ENCODE measurements around the gene TUBB4A. TPM values are rescaled to one million over a fixed set of nuclear protein-coding genes. Genes with fewer than 3 reads are reported as not detected.
"Not testable (repeated sequence)": the region's sequence is repeated elsewhere in the genome, so short reads cannot be mapped to it uniquely, and the experiment has no call there.

Gene TUBB4A
- total RNA-seq, 1 experiment from 2014 or later: 0.03 TPM

DNA sequence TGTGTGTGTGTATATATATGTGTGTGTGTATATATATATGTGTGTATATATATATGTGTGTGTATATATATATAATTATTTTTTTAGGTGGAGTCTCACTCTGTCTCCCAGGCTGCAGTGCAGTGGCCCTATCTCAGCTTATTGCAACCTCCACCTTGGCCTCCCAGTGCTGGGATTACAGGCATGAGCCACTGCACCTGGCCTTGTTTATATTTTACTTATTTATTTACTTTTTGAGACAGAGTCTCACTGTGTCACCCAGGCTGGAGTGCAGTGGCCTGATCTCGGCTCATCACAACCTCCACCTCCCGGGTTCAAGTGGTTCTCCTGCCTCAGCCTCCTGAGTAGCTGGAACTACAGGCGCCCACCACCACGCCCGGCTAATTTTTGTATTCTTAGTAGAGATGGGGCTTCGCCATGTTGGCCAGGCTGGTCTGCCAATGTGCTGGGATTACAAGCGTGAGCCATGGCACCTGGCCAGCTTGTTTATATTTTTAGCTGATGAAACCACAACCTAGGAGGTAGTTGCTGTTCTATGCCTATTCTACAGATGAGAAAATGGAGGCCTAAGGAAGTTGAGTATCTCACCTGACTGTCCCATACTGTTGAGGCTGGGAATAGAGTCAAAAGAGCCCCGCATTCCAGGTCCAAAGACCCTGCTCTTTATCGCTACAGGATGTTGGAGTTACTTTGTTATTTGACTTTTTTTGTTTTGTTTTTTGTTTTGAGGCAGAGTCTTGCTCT is 6.1 kb upstream of the TUBB4A start:
- DNase-seq, H3K36me3 ChIP-seq: not testable (repeated sequence)

DNA sequence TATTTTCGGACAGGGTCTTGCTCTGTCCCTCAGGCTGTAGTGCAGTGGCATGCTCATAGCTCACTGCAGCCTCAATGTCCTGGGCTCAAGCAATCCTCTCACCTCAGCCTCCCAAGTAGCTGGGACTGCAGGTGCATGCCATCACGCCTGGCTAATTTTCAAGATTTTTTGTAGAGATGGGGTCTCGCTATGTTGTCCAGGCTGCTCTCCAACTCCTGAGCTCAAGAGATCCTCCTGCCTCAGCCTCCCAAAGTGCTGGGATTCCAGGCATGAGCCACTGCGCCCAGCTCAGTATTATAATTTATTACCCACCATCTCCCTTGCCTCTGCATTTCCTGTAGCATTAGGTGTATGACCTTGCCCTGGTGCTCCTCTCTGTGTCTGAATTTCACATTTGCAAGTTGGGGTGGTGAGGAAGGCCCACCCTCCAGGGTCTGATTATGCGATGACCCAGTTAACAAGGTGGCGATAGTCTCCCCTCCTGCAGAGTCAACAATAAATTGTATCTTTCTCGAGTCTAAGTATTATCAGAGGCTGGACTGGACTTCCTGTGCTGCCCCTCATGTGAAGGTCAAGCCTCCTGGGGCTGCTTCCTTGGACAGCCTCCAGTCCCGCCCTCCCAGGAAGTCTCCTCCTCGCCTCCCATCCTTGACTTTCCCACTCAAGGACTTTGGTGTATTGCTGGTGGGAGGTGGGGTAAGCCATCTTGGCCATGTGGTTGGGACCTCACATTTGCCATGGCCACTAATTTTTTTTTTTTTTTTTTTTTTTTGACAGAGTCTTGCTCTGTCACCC is 1.5 kb upstream of the TUBB4A start:
- no peak for DNase-seq

More for the DNA sequence above, 6.1 kb upstream of the TUBB4A start:
- H3K27me3 ChIP-seq, H3K4me3 ChIP-seq, H3K9me3 ChIP-seq: not testable (repeated sequence)

DNA sequence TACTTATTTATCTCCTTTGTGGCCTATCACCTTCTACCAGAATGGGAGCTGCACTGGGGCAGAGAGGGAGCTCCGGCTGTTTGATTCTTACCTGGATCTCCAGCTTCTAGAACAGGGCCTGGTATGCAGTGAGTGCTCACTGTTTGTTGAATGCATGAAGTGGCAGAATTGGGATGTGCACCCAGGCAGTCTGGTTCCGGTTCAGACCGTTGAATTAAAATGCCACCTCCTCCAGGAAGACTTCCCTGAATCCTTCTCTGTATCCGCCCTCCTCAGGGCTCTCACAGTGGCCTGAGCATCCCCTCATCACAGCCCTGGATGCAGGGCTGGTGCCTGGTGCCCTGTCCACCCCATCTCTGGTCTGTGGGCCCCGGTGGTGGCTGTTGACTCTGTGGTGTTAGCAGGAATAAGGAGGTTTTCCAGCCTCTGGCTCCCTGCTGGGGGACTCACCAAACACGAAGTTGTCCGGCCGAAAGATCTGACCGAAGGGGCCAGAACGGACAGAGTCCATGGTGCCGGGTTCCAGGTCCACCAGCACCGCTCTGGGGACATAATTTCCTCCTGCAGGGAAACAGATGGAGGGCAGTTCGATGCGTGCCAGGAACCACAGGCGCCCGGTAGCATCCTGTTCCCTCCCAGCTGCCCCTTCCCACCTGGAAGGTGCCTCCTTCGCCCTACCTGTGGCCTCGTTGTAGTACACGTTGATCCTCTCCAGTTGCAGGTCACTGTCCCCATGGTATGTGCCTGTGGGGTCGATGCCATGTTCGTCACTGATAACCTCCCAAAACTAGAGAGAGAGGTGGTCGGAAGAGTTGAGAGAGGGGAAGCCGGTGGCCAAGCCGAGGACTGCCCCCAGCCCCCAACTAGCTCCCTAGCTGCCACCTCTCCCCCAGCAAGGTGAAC is 1.0 kb downstream of the TUBB4A start:
- DNase-seq: no peak
- no peaks in the 10 kb centered on the region for H3K9me3 ChIP-seq
- no peak overlapping the region for H3K4me3 ChIP-seq
- no peaks in the 10 kb centered on the region for H3K36me3 ChIP-seq
- H3K27me3 ChIP-seq: no peaks in the 10 kb centered on the region

More for the DNA sequence above, 1.5 kb upstream of the TUBB4A start:
- no peak overlapping the region for H3K4me3 ChIP-seq
- H3K27me3 ChIP-seq: no peaks in the 10 kb centered on the region
- no peaks in the 10 kb centered on the region for H3K36me3 ChIP-seq
- no peaks in the 10 kb centered on the region for H3K9me3 ChIP-seq

DNA sequence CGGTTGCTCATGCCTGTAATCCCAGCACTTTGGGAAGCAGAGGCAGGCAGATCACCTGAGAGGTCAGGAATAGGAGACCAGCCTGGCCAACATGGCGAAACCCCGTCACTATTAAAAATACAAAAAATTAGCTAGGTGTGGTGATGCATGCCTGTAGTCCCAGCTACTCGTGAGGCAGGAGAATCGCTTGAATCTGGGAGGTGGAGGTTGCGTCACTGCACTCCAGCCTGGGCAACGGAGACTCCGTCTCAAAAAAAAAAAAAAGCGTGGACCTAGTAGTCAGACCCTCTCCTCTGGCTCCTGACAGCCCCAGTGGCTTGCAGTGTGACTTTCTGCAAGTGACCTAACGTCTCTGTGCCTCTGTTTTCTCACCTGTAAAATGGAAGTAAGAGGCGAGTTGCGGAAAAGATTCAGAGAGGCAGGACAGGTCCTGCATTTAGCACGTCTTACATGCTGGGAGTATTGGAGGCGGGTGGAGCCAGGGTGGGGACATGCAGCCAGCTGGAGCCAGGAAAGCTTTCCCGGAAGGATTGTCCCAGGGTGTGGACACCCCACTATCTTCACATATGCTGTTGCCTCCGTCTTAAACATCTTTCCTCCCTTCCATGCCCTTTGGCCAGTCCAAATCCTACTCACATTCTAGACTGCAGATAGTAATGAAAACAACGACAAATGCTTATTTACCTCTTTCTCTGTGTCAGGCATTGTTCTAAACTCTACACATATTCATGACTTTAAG is 2.9 kb downstream of the TUBB4A start:
- Histone ChIP-seq H3K27me3 (no peaks in the 10 kb centered on the region), H3K36me3 (no peaks in the 10 kb centered on the region), H3K4me3 (no peak overlapping the region), H3K9me3 (no peaks in the 10 kb centered on the region)
- no peak for DNase-seq

DNA sequence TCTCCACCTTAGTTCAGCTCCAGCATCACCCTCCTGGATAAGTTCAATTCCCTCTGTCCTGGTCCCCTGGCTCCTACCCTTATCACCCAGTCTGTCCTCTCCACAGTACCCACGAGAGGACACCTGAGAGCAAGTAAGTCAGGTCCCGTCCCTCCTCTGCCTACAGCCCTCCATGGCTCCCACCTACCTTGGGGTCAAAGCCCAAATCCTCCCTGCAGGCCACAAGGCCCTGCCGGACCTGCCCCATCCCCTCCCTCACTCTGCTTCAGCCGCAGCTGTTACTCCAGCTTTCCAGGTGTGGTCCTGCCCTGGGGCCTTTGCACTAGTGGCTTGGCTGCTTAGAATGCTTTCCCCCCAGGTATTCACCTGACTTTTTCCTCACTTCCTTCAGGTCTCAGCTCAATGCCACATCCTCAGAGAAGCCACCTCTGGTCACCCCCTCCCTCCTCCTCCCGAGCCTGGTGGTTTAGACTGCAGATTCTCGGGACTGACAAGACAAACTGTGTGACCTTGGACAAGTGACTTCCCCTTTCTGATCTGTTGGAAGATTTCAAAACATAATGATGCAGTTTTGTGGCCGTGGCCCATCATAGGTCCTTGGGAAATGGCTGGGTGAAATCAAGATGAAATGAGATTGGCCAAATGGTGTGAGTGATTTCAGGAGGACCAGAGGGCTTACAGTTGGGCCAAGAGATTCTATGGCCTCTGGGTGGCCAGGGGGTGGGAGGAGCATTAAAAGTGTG is 3.6 kb downstream of the TUBB4A start:
- H3K4me3 ChIP-seq: no peak overlapping the region
- DNase-seq: no peak
- H3K9me3 ChIP-seq: no peaks in the 10 kb centered on the region
- no peaks in the 10 kb centered on the region for H3K36me3 ChIP-seq
- H3K27me3 ChIP-seq: no peaks in the 10 kb centered on the region

DNA sequence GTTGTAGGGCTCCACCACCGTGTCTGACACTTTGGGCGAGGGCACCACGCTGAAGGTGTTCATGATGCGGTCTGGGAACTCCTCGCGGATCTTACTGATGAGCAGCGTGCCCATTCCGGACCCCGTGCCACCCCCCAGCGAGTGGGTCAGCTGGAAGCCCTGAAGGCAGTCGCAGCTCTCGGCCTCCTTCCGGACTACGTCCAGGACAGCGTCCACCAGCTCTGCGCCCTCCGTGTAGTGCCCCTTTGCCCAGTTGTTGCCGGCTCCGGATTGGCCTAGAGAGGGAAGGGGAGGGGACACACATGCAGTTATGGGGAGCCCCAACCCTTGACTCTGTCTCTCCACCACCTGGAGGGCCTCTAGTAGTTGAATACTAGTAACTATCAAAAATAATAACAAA is 6.2 kb downstream of the TUBB4A start:
- H3K9me3 ChIP-seq: no peaks in the 10 kb centered on the region
- DNase-seq: no peak
- no peaks in the 10 kb centered on the region for H3K36me3 ChIP-seq
- no peaks in the 10 kb centered on the region for H3K27me3 ChIP-seq
- H3K4me3 ChIP-seq: no peak overlapping the region

DNA sequence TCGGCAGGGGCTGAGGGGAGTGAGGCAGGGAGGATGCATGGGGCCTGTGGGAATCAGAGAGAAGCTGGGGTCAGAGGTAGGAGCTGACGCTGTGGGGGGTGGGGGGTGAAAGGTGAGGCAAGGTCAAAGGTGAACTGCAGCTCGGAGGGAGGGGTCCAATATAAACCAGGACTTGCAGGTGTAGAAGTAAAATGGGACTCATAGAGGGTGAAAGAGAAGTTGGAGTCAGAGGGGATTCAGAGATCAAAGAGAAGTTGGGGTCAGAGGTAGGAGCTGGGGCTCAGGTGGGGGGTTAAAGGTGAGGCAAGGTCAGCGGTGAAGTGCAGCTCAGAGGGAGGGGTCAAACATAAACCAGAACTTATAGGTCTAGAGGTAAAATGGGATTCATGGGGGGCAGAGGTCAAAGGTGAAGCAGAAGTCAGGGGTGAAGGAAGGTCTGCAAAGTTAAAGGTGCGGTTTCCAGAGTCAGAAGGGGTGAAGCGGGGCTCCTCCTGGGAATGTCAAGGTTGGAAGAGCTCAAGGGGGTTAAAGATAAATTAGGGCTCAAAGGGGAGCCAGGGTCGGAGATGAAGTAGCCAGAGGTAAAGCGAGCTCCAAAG is 7.6 kb downstream of the TUBB4A start:
- DNase-seq: no peak
- Histone ChIP-seq H3K4me3 (no peak overlapping the region), H3K9me3 (no peaks in the 10 kb centered on the region), H3K36me3 (no peaks in the 10 kb centered on the region), H3K27me3 (no peaks in the 10 kb centered on the region)

DNA sequence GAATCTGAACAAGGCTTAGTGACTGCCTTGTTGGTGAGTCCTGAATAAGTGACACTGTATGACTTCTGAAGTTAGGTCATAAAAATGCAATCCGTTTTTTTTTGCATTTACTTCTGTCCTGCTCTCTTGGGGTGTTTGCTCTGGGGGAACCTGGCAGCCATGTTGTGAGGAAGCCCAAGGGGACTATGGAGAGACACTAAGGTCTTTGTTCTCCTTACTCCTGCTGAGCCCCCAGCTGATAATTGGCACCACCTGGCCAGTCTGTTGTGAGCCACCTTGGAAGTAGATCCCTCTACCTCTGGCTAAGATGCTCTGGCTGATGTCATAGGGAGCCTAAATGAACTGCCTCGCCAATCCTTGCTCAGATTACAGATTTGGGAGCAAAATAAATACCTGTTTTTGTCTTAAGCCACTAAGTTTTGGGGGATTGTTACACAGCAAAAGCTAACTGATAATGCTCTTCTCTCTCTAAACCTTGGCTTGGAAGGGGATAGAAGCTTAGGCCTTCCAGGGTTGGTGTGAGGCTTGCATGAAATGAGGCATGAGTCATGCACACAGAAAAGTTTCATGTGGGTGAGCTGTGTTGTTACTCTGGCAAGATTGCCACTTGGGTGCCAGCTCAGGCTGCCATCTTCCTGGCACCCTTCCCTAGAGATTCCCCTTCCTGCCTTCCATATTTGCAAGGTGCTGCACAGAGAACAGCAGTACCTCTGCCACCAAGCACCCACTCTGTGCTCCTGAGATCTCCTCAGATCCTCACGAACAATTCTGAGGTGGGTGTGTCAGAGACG is 10.1 kb downstream of the TUBB4A start:
- peak; percentile 19 for DNase-seq
- no peaks in the 10 kb centered on the region for H3K27me3 ChIP-seq
- no peak overlapping the region for H3K4me3 ChIP-seq
- H3K36me3 ChIP-seq: no peaks in the 10 kb centered on the region
- no peaks in the 10 kb centered on the region for H3K9me3 ChIP-seq

DNA sequence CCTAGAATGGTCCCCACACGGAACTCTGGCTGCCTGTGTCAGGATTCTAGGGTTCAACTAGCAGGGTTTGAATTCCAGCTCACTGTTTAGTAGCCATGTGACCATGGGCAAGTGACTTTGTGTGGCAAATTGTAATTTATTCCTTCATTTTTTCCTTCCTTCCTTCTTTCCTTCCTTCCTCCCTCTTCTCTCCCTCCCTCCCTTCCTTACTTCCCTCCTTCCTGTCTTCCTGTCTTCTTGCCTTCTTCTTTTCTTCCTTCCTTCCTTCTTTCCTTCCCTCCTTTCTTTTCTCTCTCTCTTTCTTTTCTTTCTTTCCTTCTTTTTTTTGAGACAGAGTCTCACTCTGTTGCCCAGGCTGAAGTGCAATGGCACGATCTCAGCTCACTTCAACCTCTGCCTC is 12.0 kb downstream of the TUBB4A start:
- Histone ChIP-seq H3K27me3 (no peaks in the 10 kb centered on the region), H3K36me3 (no peaks in the 10 kb centered on the region), H3K4me3 (no peak overlapping the region), H3K9me3 (no peaks in the 10 kb centered on the region)
- DNase-seq: no peak

DNA sequence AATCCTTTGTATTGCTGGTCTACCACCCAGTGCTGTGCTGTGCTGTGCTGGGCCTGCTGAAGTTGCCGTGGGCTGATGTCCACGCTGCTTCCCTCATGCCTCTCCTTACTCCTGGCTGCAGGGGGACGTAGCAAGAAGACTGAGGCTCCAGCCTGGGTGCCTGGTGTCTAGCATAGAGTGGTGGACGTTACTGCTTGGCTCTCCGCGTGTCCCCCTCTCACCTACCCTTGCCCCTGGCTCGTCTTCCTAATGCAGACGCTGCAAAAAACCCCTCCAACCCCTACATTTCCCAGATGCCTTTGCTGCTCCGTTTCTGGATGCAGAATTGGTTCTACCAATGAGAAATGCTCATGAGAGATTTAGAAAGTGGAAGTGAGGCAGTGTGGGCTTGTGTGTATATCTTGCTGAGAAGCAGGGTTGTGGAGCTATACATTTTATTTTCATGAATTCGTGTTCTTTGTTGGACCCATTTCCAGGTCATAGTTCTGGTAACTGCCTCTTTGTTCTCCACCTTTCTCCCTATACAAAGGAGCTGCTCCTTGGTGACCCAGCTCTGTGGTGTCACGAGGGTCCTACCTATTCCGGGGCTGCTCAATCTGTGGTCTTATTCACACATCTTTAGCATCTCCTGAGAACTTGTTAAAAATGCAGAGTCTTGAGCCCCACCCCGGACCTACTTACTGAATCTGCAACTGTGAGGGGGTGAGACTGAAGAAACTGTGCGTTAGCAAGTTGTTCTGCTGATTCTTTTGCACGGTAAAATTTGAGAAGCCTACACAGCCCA is 12.6 kb downstream of the TUBB4A start:
- H3K9me3 ChIP-seq: no peaks in the 10 kb centered on the region
- DNase-seq: no peak

DNA sequence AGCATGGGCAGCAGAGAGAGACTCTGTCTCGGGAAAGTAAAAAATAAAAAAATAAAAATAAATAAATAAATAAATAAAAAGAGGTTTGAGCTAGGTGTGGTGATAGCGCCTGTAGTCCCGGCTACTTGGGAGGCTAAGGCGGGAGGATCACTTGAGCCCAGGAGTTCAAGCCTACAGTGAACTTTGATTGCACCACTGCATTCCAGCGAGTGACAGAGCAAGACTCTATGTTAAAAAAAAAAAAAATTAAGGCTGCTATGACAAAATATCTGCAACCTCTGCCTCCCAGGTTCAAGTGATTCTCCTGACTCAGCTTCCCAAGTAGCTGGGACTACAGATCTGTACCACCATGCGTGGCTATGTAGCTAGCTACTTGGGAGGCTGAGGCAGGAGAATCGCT is 17.3 kb downstream of the TUBB4A start:
- no peaks in the 10 kb centered on the region for H3K36me3 ChIP-seq
- H3K27me3 ChIP-seq: no peaks in the 10 kb centered on the region
- no peak for DNase-seq
- no peaks in the 10 kb centered on the region for H3K9me3 ChIP-seq
- no peak overlapping the region for H3K4me3 ChIP-seq

More for the DNA sequence above, 12.6 kb downstream of the TUBB4A start:
- H3K4me3 ChIP-seq: no peak overlapping the region
- H3K36me3 ChIP-seq: no peaks in the 10 kb centered on the region
- H3K27me3 ChIP-seq: no peaks in the 10 kb centered on the region

DNA sequence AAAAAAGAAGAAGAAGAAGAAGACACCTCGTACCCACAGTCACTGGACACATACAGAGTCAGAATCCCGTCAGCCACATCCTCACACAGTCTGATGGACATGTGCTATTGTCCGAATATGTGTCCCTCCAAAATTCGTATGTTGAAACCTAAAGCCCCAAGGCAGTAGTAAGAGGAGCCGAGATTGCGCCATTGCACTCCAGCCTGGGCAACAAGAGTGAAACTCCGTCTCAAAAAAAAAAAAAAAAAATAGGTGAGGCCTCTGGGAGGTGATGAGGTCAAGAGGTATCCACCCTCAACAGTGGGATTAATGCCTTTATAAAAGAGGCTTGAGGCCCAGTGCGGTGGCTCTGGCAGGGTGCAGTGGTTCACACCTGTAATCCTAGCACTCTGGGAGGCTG is 17.9 kb downstream of the TUBB4A start:
- no peaks in the 10 kb centered on the region for H3K9me3 ChIP-seq
- no peaks in the 10 kb centered on the region for H3K36me3 ChIP-seq
- DNase-seq: no peak
- H3K27me3 ChIP-seq: no peaks in the 10 kb centered on the region
- no peak overlapping the region for H3K4me3 ChIP-seq

DNA sequence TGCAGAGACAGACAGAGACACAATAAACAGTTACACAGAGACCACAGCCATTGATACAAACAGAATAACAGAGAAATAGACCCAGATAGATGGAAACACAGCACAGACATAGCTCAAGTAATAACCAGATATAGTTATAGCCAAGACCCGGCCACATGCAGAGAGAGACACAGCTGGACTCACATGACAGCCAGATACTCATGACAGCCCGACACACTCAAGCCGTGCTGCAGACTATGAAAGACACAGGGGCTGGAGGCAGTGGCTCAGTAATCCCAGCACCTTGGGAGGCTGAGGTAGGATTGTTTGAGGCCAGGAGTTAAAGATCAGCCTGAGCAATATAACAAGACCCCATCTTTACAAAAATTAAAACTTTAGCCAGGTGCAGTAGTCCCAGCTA is 18.9 kb downstream of the TUBB4A start:
- no peaks in the 10 kb centered on the region for H3K36me3 ChIP-seq
- H3K27me3 ChIP-seq: no peaks in the 10 kb centered on the region
- no peak for DNase-seq
- H3K4me3 ChIP-seq: no peak overlapping the region
- H3K9me3 ChIP-seq: no peaks in the 10 kb centered on the region

DNA sequence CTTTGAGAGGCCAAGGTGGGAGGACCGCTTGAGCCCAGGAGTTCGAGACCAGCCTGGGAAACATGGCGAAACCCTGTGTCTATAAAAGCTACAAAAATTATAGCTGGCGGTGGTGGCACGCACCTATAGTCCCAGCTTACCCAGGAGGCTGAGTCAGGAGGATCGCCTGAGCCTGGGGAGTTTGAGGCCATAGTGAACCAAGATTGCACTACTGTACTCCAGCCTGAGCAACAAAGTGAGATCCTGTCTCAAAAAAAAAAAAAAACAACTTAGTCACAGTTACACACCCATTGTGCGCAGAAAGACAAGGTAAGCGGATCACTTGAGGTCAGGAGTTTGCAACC is 19.8 kb downstream of the TUBB4A start:
- no peaks in the 10 kb centered on the region for H3K36me3 ChIP-seq
- H3K27me3 ChIP-seq: no peaks in the 10 kb centered on the region
- H3K9me3 ChIP-seq: no peaks in the 10 kb centered on the region
- no peak overlapping the region for H3K4me3 ChIP-seq
- DNase-seq: no peak

Data from MG63 (cell line).